Measurements from ENCODE around the gene DNAH9.

- TF ChIP-seq CTCF (optimal IDR thresholded peaks at IDR 0.05 in 1 of 3, IDR thresholded peaks at IDR 0.05 in 1 of 3, conservative IDR thresholded peaks at IDR 0.05 in 1 of 3; ENCODE audit: extremely low read depth in 1 of 3, insufficient read depth in 2 of 3, low read length in 3 of 3), result no peak
- no peak for TF ChIP-seq EZH2 (IDR thresholded peaks at IDR 0.05; ENCODE audit: low read length)
Measured at GRCh38 chr17:11682646-11683045, 84.4 kb downstream of the DNAH9 start.
